ENCODE results near the gene CDCA5. TPM values are rescaled to one million over a fixed set of nuclear protein-coding genes. Genes with fewer than 3 reads are reported as not detected.

CDCA5 gene
- total and polyA plus RNA-seq, 2 of the 4 experiments (the other 2 are of a cell fraction), result 9.1 to 14.0 TPM

DNA sequence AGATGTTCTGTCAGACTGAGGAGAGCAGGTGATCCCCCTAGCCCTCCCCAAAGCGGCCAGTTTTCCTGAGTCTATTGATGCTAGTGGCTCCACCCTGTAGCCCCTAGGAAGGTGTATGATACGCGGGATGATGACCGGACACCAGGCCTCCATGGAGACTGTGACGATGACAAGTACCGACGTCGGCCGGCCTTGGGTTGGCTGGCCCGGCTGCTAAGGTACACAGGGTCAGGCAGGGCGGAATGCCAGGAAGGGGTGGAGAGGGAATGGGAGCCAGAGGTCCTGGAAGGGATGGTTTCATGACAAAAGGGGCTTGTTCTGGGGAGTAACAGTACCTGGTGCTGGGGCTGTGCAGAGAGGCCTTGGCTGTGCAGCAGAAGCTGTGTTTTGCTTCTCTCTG is 3.4 kb upstream of the CDCA5 start:
- H3K9ac ChIP-seq (ENCODE audit: low read depth, low read length), result no peak overlapping the region
- no peak overlapping the region for H3K4me3 ChIP-seq (ENCODE audit: insufficient read depth, low read depth, low read length)
- H2AK5ac ChIP-seq (ENCODE audit: low read depth, low read length), result no peak overlapping the region
- BruUV-seq (replicated peaks), result no TSS peak
- 92% methylated on average over 5 of the region's 11 CpGs; no CpG with 5 or more reads in 1 of the 2 experiments for WGBS, 2 experiments (ENCODE audit: extremely low coverage in 2 of 2, insufficient read length in 1 of 2)
- TF ChIP-seq FOS (IDR thresholded peaks at IDR 0.05; ENCODE audit: low read depth, low read length), result no peak
- TF ChIP-seq, protein P1, sequence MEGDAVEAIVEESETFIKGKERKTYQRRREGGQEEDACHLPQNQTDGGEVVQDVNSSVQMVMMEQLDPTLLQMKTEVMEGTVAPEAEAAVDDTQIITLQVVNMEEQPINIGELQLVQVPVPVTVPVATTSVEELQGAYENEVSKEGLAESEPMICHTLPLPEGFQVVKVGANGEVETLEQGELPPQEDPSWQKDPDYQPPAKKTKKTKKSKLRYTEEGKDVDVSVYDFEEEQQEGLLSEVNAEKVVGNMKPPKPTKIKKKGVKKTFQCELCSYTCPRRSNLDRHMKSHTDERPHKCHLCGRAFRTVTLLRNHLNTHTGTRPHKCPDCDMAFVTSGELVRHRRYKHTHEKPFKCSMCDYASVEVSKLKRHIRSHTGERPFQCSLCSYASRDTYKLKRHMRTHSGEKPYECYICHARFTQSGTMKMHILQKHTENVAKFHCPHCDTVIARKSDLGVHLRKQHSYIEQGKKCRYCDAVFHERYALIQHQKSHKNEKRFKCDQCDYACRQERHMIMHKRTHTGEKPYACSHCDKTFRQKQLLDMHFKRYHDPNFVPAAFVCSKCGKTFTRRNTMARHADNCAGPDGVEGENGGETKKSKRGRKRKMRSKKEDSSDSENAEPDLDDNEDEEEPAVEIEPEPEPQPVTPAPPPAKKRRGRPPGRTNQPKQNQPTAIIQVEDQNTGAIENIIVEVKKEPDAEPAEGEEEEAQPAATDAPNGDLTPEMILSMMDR (conservative IDR thresholded peaks at IDR 0.05; ENCODE audit: low read depth, low read length), result no peak
- no peak for TF ChIP-seq MAFK (IDR thresholded peaks at IDR 0.05; ENCODE audit: low read depth, low read length)
- no peak for TF ChIP-seq RFX5 (IDR thresholded peaks at IDR 0.05; ENCODE audit: low read depth, low read length)
- no peak for TF ChIP-seq BHLHE40 (IDR thresholded peaks at IDR 0.05; ENCODE audit: low read depth, low read length)
- no peak for TF ChIP-seq POLR2A (IDR thresholded peaks at IDR 0.05; ENCODE audit: low read depth, low read length)
- TF ChIP-seq MXI1 (IDR thresholded peaks at IDR 0.05; ENCODE audit: borderline replicate concordance, low read depth, low read length), result no peak
- no peak for TF ChIP-seq MAZ (IDR thresholded peaks at IDR 0.05; ENCODE audit: borderline replicate concordance, low read depth, low read length)
- TF ChIP-seq RAD21 (IDR thresholded peaks at IDR 0.05; ENCODE audit: low read length), result no peak
- no peak for TF ChIP-seq NFE2L2 (IDR thresholded peaks at IDR 0.05; ENCODE audit: low read depth, low read length)
- TF ChIP-seq SMC3 (IDR thresholded peaks at IDR 0.05; ENCODE audit: low read depth, low read length), result no peak
- TF ChIP-seq, protein P2, sequence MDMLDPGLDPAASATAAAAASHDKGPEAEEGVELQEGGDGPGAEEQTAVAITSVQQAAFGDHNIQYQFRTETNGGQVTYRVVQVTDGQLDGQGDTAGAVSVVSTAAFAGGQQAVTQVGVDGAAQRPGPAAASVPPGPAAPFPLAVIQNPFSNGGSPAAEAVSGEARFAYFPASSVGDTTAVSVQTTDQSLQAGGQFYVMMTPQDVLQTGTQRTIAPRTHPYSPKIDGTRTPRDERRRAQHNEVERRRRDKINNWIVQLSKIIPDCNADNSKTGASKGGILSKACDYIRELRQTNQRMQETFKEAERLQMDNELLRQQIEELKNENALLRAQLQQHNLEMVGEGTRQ (IDR thresholded peaks at IDR 0.05; ENCODE audit: low read depth, low read length), result no peak
- TF ChIP-seq CHD1 (IDR thresholded peaks at IDR 0.05; ENCODE audit: low read depth, low read length), result no peak
- TF ChIP-seq RCOR1 (IDR thresholded peaks at IDR 0.05; ENCODE audit: insufficient replicate concordance, low read length), result no peak
- no peak for TF ChIP-seq CEBPB (IDR thresholded peaks at IDR 0.05; ENCODE audit: low read depth, low read length)
- no peak overlapping the region for H3K27ac ChIP-seq (ENCODE audit: insufficient read depth, low read length)
- H2BK20ac ChIP-seq (ENCODE audit: low read depth, low read length), result no peak overlapping the region
- peaks cover 25 to 35% of the 10 kb centered on the region in 2 experiments for H3K79me1 ChIP-seq (ENCODE audit: low read depth in 1 of 2, low read length in 2 of 2)
- no peak overlapping the region for H2AFZ ChIP-seq (replicated peaks; ENCODE audit: low read length, poor library complexity)
- no peaks in the 10 kb centered on the region for H3K9me1 ChIP-seq (ENCODE audit: insufficient read depth, low read length)
- dilution Hi-C loops (cut with HindIII; ENCODE audit: low sequenced_read_pairs, unreplicated experiment), result no loop called here
- H2BK5ac ChIP-seq (ENCODE audit: low read depth, low read length, poor library complexity, severe bottlenecking), result no peak overlapping the region
- no peak overlapping the region for H3K4me2 ChIP-seq (ENCODE audit: low read depth, low read length)
- intact Hi-C loops (cut with micrococcal nuclease), result no loop called here
- CTCF ChIA-PET, result no interaction called here
- H3K9me3 ChIP-seq (ENCODE audit: control insufficient read depth, insufficient read depth, low read length), result no peaks in the 10 kb centered on the region
- H4K91ac ChIP-seq (ENCODE audit: insufficient read depth, low read depth, low read length), result no peak overlapping the region
- H3K4ac ChIP-seq (ENCODE audit: low read depth, low read length), result no peak overlapping the region
- H4K5ac ChIP-seq (ENCODE audit: low read depth, low read length), result no peak overlapping the region
- H2BK120ac ChIP-seq (ENCODE audit: low read depth, low read length), result no peak overlapping the region
- no peak overlapping the region for H2BK15ac ChIP-seq (ENCODE audit: low read depth, low read length)
- H3K36me3 ChIP-seq (ENCODE audit: control insufficient read depth, insufficient read depth, low read length), result peaks cover 35% of the 10 kb centered on the region
- no peaks in the 10 kb centered on the region; the same call in 1 of the 2 replicates for H4K20me1 ChIP-seq (ENCODE audit: insufficient read depth, low read length)
- H2AK9ac ChIP-seq (replicated peaks; ENCODE audit: low read depth, low read length, poor library complexity), result peak overlapping the region; percentile 10
- DNase-seq (no peak), ATAC-seq (ENCODE audit: low read depth) (no peak)
- no peaks in the 10 kb centered on the region for H3K27me3 ChIP-seq (ENCODE audit: control insufficient read depth, insufficient read depth, low read length)
- in situ Hi-C loops (cut with MboI; ENCODE audit: low sequenced_read_pairs), result no loop called here
- no peak overlapping the region for H3K14ac ChIP-seq (replicated peaks; ENCODE audit: low read depth, low read length)
- peaks cover 4% of the 10 kb centered on the region; the same call in 1 of the 2 replicates for H3K4me1 ChIP-seq (ENCODE audit: control insufficient read depth, insufficient read depth, low read length)
- no peak overlapping the region for H3K18ac ChIP-seq (ENCODE audit: low read depth, low read length)
- H3K56ac ChIP-seq (ENCODE audit: extremely low read depth, insufficient read depth, low read length), result no peak overlapping the region
- no peak overlapping the region for H3K23ac ChIP-seq (ENCODE audit: low read depth, low read length)
- no peak overlapping the region for H4K8ac ChIP-seq (ENCODE audit: low read depth in 2 of 2, low read length in 2 of 2)
- POLR2A ChIA-PET (ENCODE audit: unreplicated experiment), result no interaction called here
